Activated CD4-positive, alpha-beta memory T cell treated with anti-CD3 and anti-CD28 coated beads, Interleukin-2, amount 10 ng/mL, durations not matched to agents 7 days and 5 days (primary cell): Measurements from ENCODE around the gene ME3. TPM values are rescaled to one million over a fixed set of nuclear protein-coding genes. Genes with fewer than 3 reads are reported as not detected.
A peak's percentile ranks its signal among the peaks of the same experiment; 100 is the strongest.

Experiments
- CTCF ChIA-PET: fragments of 350-600 bp; sonication (Branson Sonifier 250); formaldehyde crosslinking; loops from one replicate; lab custom pipeline; 2021; ENCODE audit warnings: antibody characterized with exemption, inconsistent platforms; lab: Charles Lee
- POLR2A ChIA-PET: fragments of 350-600 bp; sonication (Branson Sonifier 250); formaldehyde crosslinking; loops from one replicate; lab custom pipeline; 2021; ENCODE audit warnings: antibody characterized with exemption; lab: Charles Lee
- DNase-seq: peaks from one replicate; pipeline ENCODE4 v3.0.0-alpha.2; 2020
- H3K27ac Mint-ChIP-seq: one replicate; pipeline ENCODE4 v1.8.0; 2021; ENCODE audit warnings: mild to moderate bottlenecking, mixed read lengths
- H3K27me3 Mint-ChIP-seq: one replicate; pipeline ENCODE4 v1.8.0; 2021; ENCODE audit warnings: mixed read lengths
- H3K36me3 Mint-ChIP-seq: one replicate; pipeline ENCODE4 v1.8.0; 2021; ENCODE audit warnings: low read depth, mixed read lengths
- H3K4me1 Mint-ChIP-seq: one replicate; pipeline ENCODE4 v1.8.0; 2021; ENCODE audit warnings: mixed read lengths
- H3K4me3 Mint-ChIP-seq: one replicate; pipeline ENCODE4 v1.8.0; 2021; ENCODE audit warnings: mild to moderate bottlenecking, mixed read lengths
- H3K9me3 Mint-ChIP-seq: one replicate; pipeline ENCODE4 v1.8.0; 2021; ENCODE audit warnings: mixed read lengths
- total RNA-seq, 2 experiments: library from RNA; stranded (reverse); gene quantifications; one replicate each; pipeline ENCODE4 v1.2.3, GENCODE V29; 2021

The ME3 gene
- total RNA-seq, 2 experiments from 2014 or later: 0.83 to 0.93 TPM

DNA sequence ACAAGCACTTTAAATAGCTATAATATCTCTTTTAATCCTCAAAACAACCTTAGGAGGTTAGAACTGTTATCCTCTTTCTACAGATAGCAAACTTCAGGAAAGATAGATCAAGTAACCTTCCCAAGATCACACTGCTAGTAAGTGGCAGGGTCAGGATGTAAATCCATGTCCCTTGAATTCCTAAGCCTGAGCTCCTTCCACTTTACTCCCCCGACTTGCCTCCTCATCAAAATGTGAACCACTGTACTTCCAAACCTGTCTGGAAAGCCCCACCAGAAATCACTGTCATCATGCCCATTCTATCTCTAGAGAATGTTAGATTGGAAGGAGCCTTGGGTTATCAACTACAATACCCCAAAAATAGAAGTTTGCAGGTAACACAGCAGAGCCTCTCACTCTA lies 33.7 kb downstream of the ME3 start:
- Mint-ChIP-seq H3K27me3 (peaks cover 53% of the 10 kb centered on the region), H3K36me3 (no peaks in the 10 kb centered on the region), H3K27ac (no peak overlapping the region), H3K4me1 (peaks cover 19% of the 10 kb centered on the region), H3K4me3 (no peak overlapping the region), H3K9me3 (peaks cover 10% of the 10 kb centered on the region)
- DNase-seq: no peak
- POLR2A ChIA-PET: no interaction called here
- CTCF ChIA-PET: interaction anchor here (3.5 kb wide), 1 partner anchor 31 kb away, joined by 14 read pairs; no protein-coding TSS in a partner anchor

DNA sequence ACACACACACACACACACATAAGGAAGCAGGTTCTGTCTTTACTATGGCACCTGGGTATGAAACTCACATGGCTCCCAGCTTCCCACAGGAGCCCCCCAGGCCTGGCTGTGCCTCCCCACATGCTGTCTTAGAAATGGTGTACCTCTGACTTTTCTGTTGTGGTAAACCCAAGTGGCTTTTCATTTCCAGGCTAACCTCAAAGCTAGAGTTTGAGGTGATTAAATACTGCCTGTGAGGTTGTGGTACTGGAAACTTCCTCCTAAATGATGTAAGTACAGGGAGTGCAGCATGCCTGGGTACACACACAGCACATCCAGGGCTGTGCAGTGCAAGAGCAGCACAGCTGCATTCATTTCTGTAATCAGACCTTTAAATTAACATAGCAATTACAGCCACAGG lies 34.4 kb downstream of the ME3 start:
- no peak overlapping the region for H3K27ac Mint-ChIP-seq
- peaks cover 24% of the 10 kb centered on the region for H3K4me1 Mint-ChIP-seq
- CTCF ChIA-PET: interaction anchor here (3.5 kb wide), 1 partner anchor 30 kb away, joined by 14 read pairs; no protein-coding TSS in a partner anchor
- no peak overlapping the region for H3K4me3 Mint-ChIP-seq
- DNase-seq: peak; percentile 22
- POLR2A ChIA-PET: no interaction called here
- peaks cover 49% of the 10 kb centered on the region for H3K27me3 Mint-ChIP-seq
- H3K9me3 Mint-ChIP-seq: peaks cover 10% of the 10 kb centered on the region
- no peaks in the 10 kb centered on the region for H3K36me3 Mint-ChIP-seq

DNA sequence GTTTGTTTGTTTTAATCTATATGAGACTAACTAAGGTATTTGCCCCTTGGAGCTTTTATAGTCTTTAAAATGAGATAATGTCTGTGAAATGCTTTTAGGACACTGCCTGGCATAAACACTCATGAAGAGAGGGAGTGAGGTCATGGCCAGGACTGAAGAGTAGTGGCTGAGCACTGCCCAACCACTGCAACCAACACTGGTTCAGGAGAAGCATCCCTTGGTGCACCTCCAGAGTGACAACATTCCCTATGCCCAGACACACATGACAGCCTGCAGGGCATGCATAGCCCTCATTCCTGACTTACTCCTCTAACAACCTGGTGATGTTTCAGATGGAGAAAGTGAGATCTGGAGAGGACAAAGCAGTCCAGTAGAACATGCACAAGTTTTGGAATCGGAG lies 36.1 kb downstream of the ME3 start:
- POLR2A ChIA-PET: no interaction called here

DNA sequence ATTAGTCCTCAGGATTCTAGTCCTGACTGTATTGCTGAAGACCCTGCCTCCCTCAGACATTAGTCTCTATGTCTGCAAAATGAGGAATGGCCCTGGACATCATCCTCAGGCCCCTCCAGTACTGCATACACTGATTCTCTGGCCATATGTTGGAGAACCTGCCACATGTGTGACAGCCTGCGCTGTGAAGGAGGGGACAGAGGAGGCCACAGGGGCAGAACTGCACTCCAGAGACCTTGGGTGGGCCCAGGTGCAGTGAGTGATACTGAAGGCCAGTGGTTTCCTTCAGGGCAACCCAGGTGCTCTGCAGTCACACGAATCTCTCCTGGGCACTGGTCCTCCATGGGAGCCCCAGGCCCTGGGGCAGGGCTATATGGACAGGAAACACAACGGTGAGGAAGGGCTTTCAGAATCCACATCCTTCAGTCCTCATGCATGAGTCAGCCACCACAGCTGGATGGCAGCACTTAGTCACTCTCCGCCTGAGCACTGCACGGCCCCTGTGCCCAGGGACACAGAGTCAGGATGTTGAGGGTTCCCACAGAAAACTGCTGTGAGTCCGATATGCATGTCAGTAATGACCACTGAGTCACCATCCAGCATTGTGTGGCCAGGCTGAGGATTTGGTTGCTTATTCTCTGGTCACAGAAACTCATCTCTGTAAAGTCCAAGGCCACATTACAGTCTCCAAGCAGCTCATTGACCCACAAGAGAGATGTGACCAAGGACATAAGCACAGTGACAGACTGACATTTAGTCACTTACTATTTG lies 39.7 kb downstream of the ME3 start:
- peaks cover 40% of the 10 kb centered on the region for H3K27me3 Mint-ChIP-seq
- H3K27ac Mint-ChIP-seq: no peak overlapping the region
- ChIA-PET POLR2A (no interaction called here), CTCF (no interaction called here)
- H3K4me3 Mint-ChIP-seq: no peak overlapping the region
- no peaks in the 10 kb centered on the region for H3K9me3 Mint-ChIP-seq
- H3K4me1 Mint-ChIP-seq: peaks cover 22% of the 10 kb centered on the region
- peak; percentile 65 for DNase-seq
- H3K36me3 Mint-ChIP-seq: no peaks in the 10 kb centered on the region

More for the DNA sequence above, 36.1 kb downstream of the ME3 start:
- CTCF ChIA-PET: no interaction called here
- Mint-ChIP-seq H3K27me3 (peaks cover 48% of the 10 kb centered on the region), H3K36me3 (no peaks in the 10 kb centered on the region), H3K9me3 (peaks cover 10% of the 10 kb centered on the region), H3K4me1 (peaks cover 31% of the 10 kb centered on the region), H3K27ac (no peak overlapping the region), H3K4me3 (no peak overlapping the region)
- no peak for DNase-seq

DNA sequence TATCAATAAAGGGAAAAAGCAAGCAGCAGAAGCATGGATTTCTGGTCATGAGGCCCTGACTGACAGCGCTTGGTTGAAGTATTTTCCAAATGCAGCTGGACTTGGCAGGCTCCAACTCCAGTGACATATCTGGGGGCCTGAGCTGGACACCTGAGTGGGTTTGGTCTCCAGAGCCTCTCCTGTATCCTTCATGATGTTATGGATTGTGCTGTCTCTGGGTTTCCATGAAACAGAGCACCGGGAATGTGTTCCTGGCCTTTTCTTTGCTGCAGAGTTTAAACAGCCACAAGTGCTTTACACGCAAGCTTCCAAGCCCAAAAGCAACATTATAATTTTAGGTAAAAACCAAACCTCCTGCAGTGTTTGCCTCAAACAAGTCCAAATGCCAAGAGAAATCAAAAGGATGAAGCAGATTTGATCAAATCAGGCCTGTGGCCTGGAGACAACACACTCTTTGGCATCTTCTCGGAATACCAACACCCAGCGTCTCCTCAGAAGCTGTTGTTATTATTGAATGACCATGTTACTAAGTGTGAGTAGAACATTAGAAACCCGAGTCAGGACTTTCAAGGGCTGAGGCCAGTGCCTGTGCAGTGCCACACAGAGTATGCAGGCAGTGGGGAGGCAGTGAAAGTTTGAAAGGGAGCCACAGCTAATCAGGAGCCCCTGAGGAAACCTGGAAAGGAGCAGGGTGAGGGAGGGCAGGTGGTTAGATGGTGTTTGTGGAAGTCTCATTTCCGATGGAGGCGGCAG lies 42.0 kb downstream of the ME3 start:
- no peaks in the 10 kb centered on the region for H3K9me3 Mint-ChIP-seq
- H3K27me3 Mint-ChIP-seq: peaks cover 22% of the 10 kb centered on the region
- POLR2A ChIA-PET: no interaction called here
- H3K4me1 Mint-ChIP-seq: peaks cover 12% of the 10 kb centered on the region
- H3K4me3 Mint-ChIP-seq: no peak overlapping the region
- H3K27ac Mint-ChIP-seq: no peak overlapping the region
- CTCF ChIA-PET: interaction anchor here (0.6 to 1.4 kb wide), 4 partner anchors 22 to 153 kb away, joined by 3 to 4 read pairs (median 3); partner anchors contain the start of gene ME3
- H3K36me3 Mint-ChIP-seq: no peaks in the 10 kb centered on the region
- DNase-seq: no peak

DNA sequence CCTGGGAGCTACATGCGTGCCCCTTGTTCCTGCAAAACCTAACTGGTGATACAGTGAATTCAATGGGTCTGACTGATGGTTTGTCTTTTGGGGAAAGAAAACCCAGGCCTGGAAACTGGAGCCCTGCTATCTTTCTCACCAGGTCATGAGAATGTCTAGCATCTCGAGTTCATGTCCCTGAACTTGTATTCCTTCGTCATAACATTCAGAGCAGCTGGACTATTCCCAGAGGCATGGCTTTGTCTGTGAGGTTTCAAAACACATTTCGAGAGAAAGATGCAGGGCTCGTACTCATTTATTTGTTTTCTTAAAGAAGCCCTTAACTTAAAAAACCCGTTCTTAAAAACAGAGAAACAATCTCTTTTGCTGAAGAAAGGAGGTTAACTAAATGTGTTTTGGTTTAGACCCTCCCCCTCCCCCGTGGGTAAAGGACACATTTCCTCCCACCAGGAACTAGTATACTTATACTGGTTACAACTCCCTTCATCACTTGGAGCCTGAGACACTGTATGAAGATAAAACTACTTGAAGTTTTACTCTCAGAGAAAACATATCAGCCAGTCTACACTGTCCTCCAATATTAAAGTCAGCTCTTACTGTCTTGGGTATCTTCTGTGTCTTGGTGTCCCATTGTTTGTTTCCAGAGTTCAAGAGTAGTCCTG lies 43.2 kb downstream of the ME3 start:
- Mint-ChIP-seq H3K36me3 (no peaks in the 10 kb centered on the region), H3K4me3 (no peak overlapping the region), H3K9me3 (no peaks in the 10 kb centered on the region), H3K27me3 (peaks cover 19% of the 10 kb centered on the region), H3K4me1 (peaks cover 12% of the 10 kb centered on the region), H3K27ac (no peak overlapping the region)
- ChIA-PET POLR2A (no interaction called here), CTCF (interaction anchor here (1.4 kb wide), 1 partner anchor 21 kb away, joined by 3 read pairs; no protein-coding TSS in a partner anchor)
- no peak for DNase-seq

DNA sequence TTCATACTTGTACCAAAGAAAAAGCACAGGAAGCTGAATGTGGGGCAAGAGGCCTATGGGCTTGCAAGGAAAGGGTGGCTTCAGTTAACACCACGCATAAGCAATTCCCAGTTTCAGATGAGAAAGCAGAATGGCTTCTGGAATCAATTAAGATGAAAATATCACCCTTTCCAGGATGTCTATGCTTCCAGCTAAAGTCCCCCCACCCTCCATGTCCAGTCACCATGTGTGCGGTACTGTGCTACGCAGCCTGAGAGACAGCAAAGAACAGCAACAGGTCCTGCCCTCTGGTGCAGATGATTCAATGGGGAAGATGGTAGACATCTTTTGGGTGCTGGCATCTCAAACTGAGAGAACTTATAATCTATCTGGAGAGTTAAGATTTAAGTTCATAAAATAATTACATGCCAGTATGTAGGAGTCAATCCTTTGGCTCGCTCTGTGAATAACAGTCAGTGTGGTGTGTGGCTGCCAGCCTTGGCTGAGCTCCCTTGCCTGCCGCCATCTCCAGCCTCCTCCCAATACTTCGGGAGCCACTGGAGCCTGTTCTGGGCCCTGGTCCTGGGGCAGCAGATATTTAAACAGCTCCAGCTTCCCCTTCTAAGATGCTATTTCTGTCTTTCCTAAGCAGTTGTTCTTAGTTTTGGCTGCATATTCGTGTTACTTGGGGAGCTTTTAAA lies 44.5 kb downstream of the ME3 start:
- no peak for DNase-seq
- POLR2A ChIA-PET: no interaction called here
- H3K4me1 Mint-ChIP-seq: peaks cover 6% of the 10 kb centered on the region

DNA sequence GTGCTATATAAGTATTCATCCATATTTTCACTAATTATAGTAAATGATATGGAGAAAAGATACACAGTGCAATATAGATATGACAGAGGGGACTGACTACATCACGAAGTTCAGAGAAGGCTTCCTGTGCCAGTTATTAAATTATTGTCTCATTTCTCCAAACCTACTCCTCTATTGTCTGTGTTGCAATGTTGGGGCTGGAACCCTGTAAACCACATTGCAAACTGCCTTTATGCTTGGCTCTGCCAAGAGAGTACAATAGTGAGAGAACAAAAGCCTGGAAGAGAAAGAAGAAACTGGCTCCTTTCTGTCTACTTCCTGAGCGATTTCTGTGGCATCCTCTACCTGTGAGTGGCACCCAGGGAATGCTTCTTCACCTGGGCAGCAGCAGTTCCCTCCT lies 46.4 kb downstream of the ME3 start:
- H3K27ac Mint-ChIP-seq: no peak overlapping the region
- H3K27me3 Mint-ChIP-seq: peaks cover 16% of the 10 kb centered on the region
- no peak for DNase-seq
- H3K4me3 Mint-ChIP-seq: no peak overlapping the region
- H3K9me3 Mint-ChIP-seq: no peaks in the 10 kb centered on the region
- H3K4me1 Mint-ChIP-seq: no peaks in the 10 kb centered on the region
- POLR2A ChIA-PET: no interaction called here
- CTCF ChIA-PET: no interaction called here
- H3K36me3 Mint-ChIP-seq: no peaks in the 10 kb centered on the region

More for the DNA sequence above, 44.5 kb downstream of the ME3 start:
- CTCF ChIA-PET: interaction anchor here (1.0 kb wide), 1 partner anchor 20 kb away, joined by 4 read pairs; no protein-coding TSS in a partner anchor
- Mint-ChIP-seq H3K36me3 (no peaks in the 10 kb centered on the region), H3K27me3 (peaks cover 17% of the 10 kb centered on the region), H3K4me3 (no peak overlapping the region), H3K27ac (no peak overlapping the region), H3K9me3 (no peaks in the 10 kb centered on the region)

DNA sequence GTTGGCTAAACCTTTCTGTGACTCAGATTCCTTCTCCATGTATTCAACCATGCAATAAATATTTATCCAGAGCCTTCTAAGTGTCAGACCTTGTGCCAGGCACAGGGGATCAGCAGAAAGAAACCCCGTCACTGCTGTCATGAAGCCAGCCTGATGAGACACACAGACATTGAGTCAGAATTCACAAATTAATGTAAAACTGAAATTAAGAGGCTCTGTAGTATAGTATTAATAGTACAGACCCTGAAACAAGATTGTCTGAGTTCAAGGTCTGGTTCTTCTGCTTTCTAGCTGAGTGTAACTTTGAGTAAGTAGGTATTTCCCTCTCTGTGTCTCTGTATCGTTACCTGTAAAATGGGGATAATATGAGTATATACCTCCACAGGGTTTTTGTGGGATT lies 46.9 kb downstream of the ME3 start:
- CTCF ChIA-PET: interaction anchor here (1.9 kb wide), 1 partner anchor 17 kb away, joined by 7 read pairs; no protein-coding TSS in a partner anchor
- POLR2A ChIA-PET: no interaction called here

DNA sequence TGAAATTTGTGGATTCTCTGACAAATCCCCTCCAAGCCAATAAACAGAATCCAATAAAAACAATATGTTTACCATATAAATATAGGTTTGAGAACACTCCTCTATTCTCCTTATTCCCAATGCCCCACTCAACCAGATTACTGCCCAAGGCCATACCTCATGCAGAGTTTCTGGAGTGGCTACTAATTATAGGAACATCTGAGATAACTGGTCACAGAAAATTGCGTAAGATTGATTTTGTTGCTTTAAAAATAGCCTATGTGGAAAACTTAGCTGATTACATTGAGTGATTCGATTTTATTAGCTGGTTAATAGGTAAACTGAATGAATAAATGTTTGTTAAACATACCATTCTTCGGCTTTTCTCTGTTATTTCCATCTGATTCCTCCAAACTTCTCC lies 48.0 kb downstream of the ME3 start:
- CTCF ChIA-PET: interaction anchor here (1.9 kb wide), 1 partner anchor 16 kb away, joined by 7 read pairs; no protein-coding TSS in a partner anchor

More for the DNA sequence above, 46.9 kb downstream of the ME3 start:
- H3K4me1 Mint-ChIP-seq: no peaks in the 10 kb centered on the region
- DNase-seq: no peak
- no peak overlapping the region for H3K27ac Mint-ChIP-seq
- no peaks in the 10 kb centered on the region for H3K9me3 Mint-ChIP-seq
- peaks cover 12% of the 10 kb centered on the region for H3K27me3 Mint-ChIP-seq
- no peak overlapping the region for H3K4me3 Mint-ChIP-seq
- no peaks in the 10 kb centered on the region for H3K36me3 Mint-ChIP-seq

DNA sequence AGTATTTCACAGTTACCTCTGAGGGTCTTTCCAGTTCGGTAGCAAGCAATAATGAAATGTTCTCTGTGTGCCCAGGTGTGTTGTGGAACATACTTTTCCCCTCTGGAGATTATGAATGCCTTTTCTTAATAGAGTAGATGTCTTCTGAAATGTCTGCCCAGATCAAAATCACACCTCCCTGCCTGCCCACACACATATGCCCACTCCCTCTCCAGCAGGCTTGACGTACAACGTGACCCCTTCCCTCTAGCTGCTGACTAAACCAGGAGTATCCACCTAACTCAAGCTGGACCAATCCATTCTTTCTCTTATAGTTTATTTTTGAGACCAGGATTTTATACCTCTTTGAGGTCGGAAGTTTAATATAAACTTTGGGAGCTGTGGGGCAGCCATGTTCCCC lies 48.7 kb downstream of the ME3 start:
- peaks cover 2% of the 10 kb centered on the region for H3K9me3 Mint-ChIP-seq
- no peaks in the 10 kb centered on the region for H3K36me3 Mint-ChIP-seq
- no peak for DNase-seq
- no peak overlapping the region for H3K27ac Mint-ChIP-seq
- no peak overlapping the region for H3K4me3 Mint-ChIP-seq
- ChIA-PET POLR2A (no interaction called here), CTCF (interaction anchor here (1.9 kb wide), 1 partner anchor 15 kb away, joined by 7 read pairs; no protein-coding TSS in a partner anchor)
- H3K27me3 Mint-ChIP-seq: peaks cover 11% of the 10 kb centered on the region
- H3K4me1 Mint-ChIP-seq: no peaks in the 10 kb centered on the region

More for the DNA sequence above, 48.0 kb downstream of the ME3 start:
- Mint-ChIP-seq H3K4me3 (no peak overlapping the region), H3K9me3 (peaks cover 2% of the 10 kb centered on the region), H3K27me3 (peaks cover 11% of the 10 kb centered on the region), H3K4me1 (no peaks in the 10 kb centered on the region), H3K36me3 (no peaks in the 10 kb centered on the region), H3K27ac (no peak overlapping the region)
- no peak for DNase-seq
- POLR2A ChIA-PET: no interaction called here

DNA sequence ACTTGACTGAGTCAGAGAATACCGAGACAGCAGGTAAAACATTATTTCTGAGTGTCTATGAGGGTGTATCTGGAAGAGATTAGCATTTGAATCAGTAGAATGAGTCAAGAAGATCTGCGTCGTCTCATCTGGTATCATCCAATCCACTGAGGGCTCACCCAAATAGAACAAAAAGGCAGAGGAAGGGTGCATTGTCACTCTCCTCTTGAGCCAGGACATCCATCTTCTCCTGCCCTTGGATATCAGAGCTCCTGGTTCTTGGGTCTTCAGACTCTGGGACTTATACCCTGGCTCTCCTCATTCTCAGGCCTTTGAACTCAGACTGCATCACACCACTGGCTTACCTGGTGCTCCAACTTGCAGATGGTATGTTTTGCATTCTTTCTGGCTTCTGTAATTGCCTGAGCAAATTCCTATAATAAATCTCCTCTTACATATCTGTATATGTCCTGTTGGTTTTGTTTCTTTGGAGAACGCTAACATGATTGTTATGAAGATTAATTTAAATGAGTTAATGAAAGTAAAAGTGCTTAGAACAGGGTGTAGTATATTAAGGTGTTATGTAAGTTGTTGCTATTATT lies 49.3 kb downstream of the ME3 start:
- no peaks in the 10 kb centered on the region for H3K36me3 Mint-ChIP-seq
- no peaks in the 10 kb centered on the region for H3K4me1 Mint-ChIP-seq
- H3K27me3 Mint-ChIP-seq: peaks cover 11% of the 10 kb centered on the region
- DNase-seq: no peak
- peaks cover 2% of the 10 kb centered on the region for H3K9me3 Mint-ChIP-seq
- H3K27ac Mint-ChIP-seq: no peak overlapping the region
- CTCF ChIA-PET: no interaction called here
- H3K4me3 Mint-ChIP-seq: no peak overlapping the region
- POLR2A ChIA-PET: no interaction called here
